HG02852 (cell line): Measurements from ENCODE around the gene ATAD3C.
"Not testable (repeated sequence)": the region's sequence is repeated elsewhere in the genome, so short reads cannot be mapped to it uniquely, and the experiment has no call there.

ENCODE experiments used
- ATAC-seq: cut with Tn5 transposase; IDR thresholded peaks from one replicate; pipeline ENCODE4 v1.9.1; 2021; ENCODE audit warnings: mild to moderate bottlenecking, moderate library complexity; ENCODE audit not compliant: unreplicated experiment

Gene ATAD3C

DNA sequence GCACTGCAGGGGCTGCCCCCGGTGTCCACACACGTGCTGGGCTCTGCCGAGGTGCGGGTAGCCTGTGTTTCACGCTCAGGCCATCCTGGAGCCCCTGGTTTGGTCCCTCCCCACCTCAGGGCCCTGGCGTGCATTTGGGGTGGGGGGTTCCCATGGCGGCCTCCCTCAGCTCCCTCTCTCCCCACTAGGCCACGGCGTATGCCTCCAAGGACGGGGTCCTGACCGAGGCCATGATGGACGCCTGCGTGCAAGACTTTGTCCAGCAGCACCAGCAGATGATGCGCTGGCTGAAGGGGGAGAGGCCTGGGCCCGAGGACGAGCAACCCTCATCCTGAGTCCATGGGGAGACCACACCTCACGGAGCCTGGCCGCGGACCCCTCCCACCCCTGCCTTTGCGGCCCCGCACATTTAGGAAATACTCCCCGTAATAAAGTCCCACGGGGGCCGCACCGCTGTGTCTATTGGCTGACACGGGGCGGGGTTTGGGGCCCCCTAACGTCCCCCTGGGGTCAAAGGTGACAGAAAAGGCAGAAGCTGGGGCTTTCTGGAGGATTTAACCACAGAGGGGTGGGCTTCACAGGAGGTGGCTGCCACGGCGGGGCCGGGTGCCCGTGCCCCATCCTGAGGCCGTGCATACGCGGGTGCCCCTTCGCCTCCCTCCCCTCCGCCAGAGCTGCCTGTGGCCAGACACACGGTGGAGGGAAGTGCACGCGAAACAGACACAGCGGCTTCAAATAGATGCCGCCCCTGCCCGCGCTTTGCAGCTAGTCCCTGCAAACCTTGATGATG is 18.9 kb downstream of the ATAD3C start:
- not testable (repeated sequence) for ATAC-seq

- no peak for ATAC-seq
Measured at GRCh38 chr1:1470626-1471388, 21.3 kb downstream of the ATAD3C start.

DNA sequence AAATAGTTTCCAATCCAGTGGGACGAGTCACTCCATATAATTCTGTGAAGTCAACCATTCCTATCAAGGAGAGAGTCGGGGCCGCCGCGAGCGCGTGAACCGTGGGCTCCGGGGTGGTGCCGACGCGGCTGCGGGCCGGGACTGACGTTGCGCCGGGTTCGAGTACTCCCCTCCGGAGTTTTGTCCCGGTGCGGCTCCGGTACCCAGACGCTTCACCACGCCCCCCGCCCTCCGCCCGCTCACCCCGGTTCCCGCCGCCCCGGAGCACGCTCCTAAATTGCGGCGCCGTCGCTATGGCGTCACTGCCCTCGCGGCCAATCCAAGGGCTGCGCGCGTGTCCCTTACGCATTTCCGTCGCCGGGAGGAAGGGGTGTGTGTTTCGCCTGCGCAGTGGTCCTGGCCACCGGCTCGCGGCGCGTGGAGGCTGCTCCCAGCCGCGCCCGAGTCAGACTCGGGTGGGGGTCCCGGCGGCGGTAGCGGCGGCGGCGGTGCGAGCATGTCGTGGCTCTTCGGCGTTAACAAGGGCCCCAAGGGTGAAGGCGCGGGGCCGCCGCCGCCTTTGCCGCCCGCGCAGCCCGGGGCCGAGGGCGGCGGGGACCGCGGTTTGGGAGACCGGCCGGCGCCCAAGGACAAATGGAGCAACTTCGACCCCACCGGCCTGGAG is 22.0 kb downstream of the ATAD3C start, which contains the start of gene ATAD3B:
Gene ATAD3B (plus strand): TSS at position 377 of the 664 bp plus-strand sequence. CDS start 120 bp downstream, at position 497.
- peak; percentile 92 for ATAC-seq

- ATAC-seq = peak; percentile 18
Measured at GRCh38 chr1:1472053-1472876, 22.8 kb downstream of the ATAD3C start.

GRCh38 chr1:1476011-1476410 is 26.5 kb downstream of the ATAD3C start:
- not testable (repeated sequence) for ATAC-seq

DNA sequence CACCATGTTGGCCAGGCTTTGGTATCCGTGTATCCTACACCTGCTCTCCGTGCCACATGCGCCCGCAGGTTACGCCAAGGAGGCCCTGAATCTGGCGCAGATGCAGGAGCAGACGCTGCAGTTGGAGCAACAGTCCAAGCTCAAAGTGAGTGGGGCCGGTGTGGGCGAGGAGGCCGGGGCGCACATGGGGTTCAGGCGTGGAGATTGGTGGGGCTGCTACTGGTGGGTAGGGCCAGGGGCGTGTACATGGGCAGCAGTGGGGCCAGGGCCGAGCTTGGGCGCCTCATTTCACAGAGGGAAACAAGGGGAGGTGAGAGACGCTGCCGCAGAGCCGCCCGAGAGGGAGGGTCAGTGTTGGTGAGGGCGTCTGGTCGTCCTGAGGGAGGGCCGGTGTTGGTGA is 27.7 kb downstream of the ATAD3C start:
- ATAC-seq = no peak

DNA sequence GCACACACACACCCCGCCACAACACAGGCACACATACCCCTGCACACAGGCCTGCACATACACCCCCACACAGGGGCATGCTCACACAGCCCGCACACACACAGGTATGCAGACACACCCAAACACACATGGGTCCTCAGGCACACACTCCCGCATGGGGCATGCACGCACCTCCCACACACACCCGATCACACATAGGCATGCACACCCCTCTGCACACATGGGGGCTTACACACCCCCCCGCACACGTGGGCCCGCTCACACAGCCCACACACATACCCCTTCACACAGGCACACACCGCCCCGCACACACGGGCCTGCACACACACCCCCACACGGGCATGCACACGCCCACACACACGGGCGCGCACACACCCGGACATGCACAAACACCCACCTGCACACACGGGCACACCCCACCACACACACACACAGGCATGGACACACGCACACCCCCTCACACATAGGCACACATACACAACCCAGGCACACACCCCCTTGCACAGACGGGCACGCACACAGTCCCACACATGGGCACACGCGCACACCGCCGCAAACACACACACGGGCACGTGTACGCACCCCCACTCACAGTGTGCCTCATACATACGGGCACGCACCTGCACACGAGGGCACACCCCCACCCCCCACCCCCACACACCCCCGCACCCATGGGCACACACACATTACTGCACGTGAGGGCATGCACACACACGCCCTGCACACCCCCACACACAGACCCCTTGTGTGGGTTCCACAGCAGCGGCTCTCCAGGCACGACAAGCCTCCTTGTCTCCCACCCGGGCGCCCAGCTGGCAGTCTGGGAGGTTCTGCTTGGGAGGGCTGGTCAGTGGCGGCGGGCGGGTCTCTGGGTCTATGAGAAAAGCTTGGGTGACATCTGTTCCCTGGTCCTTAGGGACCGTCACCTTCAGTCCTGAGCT is 30.3 kb downstream of the ATAD3C start:
- no peak for ATAC-seq

GRCh38 chr1:1480488-1480867 is 31.0 kb downstream of the ATAD3C start:
- ATAC-seq = not testable (repeated sequence)

GRCh38 chr1:1481811-1482210 is 32.3 kb downstream of the ATAD3C start:
- ATAC-seq = not testable (repeated sequence)

GRCh38 chr1:1482856-1483255 is 33.4 kb downstream of the ATAD3C start:
- no peak for ATAC-seq

- ATAC-seq = no peak
Measured at GRCh38 chr1:1483714-1484113, 34.2 kb downstream of the ATAD3C start.

DNA sequence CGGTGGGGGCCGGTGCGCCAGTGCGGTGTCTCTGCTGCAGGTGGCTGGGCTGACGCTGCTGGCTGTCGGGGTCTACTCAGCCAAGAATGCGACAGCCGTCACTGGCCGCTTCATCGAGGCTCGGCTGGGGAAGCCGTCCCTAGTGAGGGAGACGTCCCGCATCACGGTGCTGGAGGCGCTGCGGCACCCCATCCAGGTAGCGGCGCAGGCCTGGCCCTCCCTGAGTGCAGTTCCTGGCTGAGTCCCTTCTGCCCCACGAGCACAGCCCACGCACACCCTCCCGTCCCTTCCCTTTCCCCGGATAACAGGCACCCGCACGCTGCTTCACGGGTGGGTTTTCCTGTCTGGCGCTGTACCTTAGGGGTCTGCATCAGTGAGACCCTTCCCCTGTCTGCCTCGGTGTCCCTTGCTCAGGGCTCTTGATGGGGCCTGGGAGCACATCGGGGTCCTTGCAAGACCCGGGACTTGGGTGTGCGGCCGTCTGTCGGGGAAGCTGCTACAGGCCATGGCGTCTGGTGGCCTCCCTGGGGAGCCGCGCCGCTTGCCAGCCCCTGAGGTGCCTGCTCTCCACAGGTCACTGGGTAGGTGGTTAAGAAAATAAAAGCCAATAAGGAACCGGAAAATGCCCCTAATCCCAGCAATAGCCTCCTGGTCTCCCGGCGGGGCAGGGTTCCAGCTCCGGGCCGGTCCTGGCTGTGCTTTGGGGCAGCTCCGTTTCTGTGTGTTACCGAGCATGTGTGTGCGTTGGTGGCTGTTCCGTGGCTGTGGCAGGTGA is 35.7 kb downstream of the ATAD3C start:
- not testable (repeated sequence) for ATAC-seq

GRCh38 chr1:1485755-1486317 is 36.3 kb downstream of the ATAD3C start:
- ATAC-seq = not testable (repeated sequence)

GRCh38 chr1:1487701-1488100 is 38.2 kb downstream of the ATAD3C start:
- no peak for ATAC-seq

- ATAC-seq = no peak
Measured at GRCh38 chr1:1489231-1489630, 39.7 kb downstream of the ATAD3C start.

- no peak for ATAC-seq
Measured at GRCh38 chr1:1489861-1490260, 40.4 kb downstream of the ATAD3C start.

GRCh38 chr1:1490633-1491230 is 41.2 kb downstream of the ATAD3C start:
- no peak for ATAC-seq

DNA sequence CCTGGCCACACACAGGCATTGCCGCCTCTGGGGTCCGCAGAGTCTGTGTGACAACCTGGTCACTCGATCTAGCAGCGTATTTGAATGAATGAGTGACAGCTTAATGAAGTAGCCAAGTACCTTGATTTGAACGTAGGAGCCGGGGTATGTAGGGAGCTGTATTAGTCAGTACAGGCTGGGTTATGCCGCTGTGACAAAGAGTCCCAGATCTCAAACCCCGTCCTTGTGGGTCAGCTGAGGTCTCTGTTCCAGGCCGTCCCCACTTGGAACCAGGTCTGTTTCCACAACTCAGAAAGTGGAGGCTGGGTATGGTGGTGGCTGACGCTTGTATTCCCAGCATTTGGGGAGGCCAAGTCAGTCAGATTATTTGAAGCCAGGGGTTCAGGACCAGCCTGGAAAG is 42.1 kb downstream of the ATAD3C start:
- no peak for ATAC-seq
